Measurements from ENCODE around the gene PTEN. TPM values are rescaled to one million over a fixed set of nuclear protein-coding genes. Genes with fewer than 3 reads are reported as not detected.

PTEN gene
- polyA plus RNA-seq, 3 donors, result 61.3 to 68.7 (median 68.1) TPM

- DNase-seq, result no peak
Measured at GRCh38 chr10:87961314-87961713, 97.9 kb downstream of the PTEN start.

- DNase-seq, result peak; percentile 2
Measured at GRCh38 chr10:87966459-87966858, 103.0 kb downstream of the PTEN start.

GRCh38 chr10:87973635-87974034 lies 110.2 kb downstream of the PTEN start:
- no peak for DNase-seq

GRCh38 chr10:87974130-87974529 lies 110.7 kb downstream of the PTEN start:
- no peak for DNase-seq

- DNase-seq, result no peak
Measured at GRCh38 chr10:87974769-87975168, 111.3 kb downstream of the PTEN start.

GRCh38 chr10:87976101-87976743 lies 112.8 kb downstream of the PTEN start:
- DNase-seq, result no peak

GRCh38 chr10:87978166-87978565 lies 114.7 kb downstream of the PTEN start:
- no peak for DNase-seq

- DNase-seq, result no peak
Measured at GRCh38 chr10:87979847-87980246, 116.4 kb downstream of the PTEN start.

GRCh38 chr10:87983716-87984115 lies 120.3 kb downstream of the PTEN start:
- DNase-seq, result no peak

- DNase-seq, result no peak
Measured at GRCh38 chr10:87987206-87987605, 123.8 kb downstream of the PTEN start.

- no peak for DNase-seq
Measured at GRCh38 chr10:87991946-87992345, 128.5 kb downstream of the PTEN start.

GRCh38 chr10:88004451-88004850 lies 141.0 kb downstream of the PTEN start:
- no peak for DNase-seq

- DNase-seq, result no peak
Measured at GRCh38 chr10:88006261-88006660, 142.8 kb downstream of the PTEN start.

- DNase-seq, result no peak
Measured at GRCh38 chr10:88008866-88009470, 145.5 kb downstream of the PTEN start.

- DNase-seq, result no peak
Measured at GRCh38 chr10:88012641-88013040, 149.2 kb downstream of the PTEN start.

- DNase-seq, result no peak
Measured at GRCh38 chr10:88017781-88018180, 154.4 kb downstream of the PTEN start.

GRCh38 chr10:88019753-88020152 lies 156.3 kb downstream of the PTEN start:
- no peak for DNase-seq

Other genes with a start within 250 kb of the PTEN start
- 10 to 100 TPM; 28.8 to 36.0 (median 33.5) TPM for gene PAPSS2, start 203.7 kb upstream of the PTEN start, polyA plus RNA-seq (ENCODE audit: insufficient read length in 3 of 3)
- gene ATAD1, start 45.4 kb upstream of the PTEN start, polyA plus RNA-seq (ENCODE audit: insufficient read length in 3 of 3), result 10 to 100 TPM; 50.4 to 62.1 (median 52.0) TPM
- 1 to 10 TPM; 1.5 to 1.6 (median 1.5) TPM for gene KLLN, start 92 bp upstream of the PTEN start, polyA plus RNA-seq (ENCODE audit: insufficient read length in 3 of 3)

All from renal pelvis (tissue), 4 donors.